ENCODE results near the gene CABCOCO1. TPM values are rescaled to one million over a fixed set of nuclear protein-coding genes. Genes with fewer than 3 reads are reported as not detected.

CABCOCO1 gene
- total and polyA plus RNA-seq, 9 of the 15 experiments (the other 6 are each of a cell fraction or from before 2014, with no cell fraction given) = 0.04 TPM; not detected in 8

DNA sequence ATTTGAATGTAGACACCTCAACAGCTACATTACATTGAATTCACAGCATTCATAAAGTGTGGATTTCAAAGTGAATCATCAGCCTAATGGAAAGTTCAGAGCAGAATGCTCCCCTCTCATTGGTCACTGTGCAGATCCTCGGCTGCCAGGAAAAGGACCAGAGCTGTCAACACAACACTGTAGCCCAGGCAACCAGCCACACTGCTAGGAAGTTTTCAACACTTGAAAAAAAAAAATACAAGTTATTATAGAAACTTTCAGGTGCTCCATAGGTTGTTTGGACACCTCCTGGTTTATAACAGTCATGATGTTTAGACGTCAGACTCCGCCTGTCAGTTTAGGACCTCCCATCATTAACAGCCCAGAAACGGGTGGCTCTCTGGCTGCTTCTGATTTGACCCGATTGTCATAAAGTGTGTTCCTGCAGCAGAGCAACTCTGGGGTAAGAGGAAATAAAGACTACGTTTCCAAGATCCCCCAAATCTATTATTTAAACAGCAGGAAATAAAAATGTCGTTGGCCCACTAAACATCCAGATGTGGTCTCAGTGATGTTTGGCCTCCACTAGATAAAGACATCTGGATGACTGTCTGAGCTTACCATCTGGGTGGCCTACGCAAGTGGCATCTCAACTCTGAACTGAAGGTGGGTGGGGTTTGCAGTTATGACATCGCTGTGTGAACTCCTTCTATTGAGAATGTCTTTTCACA is 117.4 kb downstream of the CABCOCO1 start:
- BruUV-seq (replicated peaks) = no TSS peak
- peak overlapping the region; percentile 49 for H3K4me2 ChIP-seq (ENCODE audit: insufficient read depth, low read length)
- H3K36me3 ChIP-seq (ENCODE audit: control insufficient read depth, insufficient read depth, low read length) = no peaks in the 10 kb centered on the region; the same call in 2 of the 3 replicates
- H3K9me1 ChIP-seq (ENCODE audit: control insufficient read depth, insufficient read depth, low read length) = no peaks in the 10 kb centered on the region
- WGBS (ENCODE audit: insufficient coverage, low coverage, missing lambda C conversion rate) = 2% methylated on average over 9 of the region's 9 CpGs
- H3K9me3 ChIP-seq (replicated peaks; ENCODE audit: control insufficient read depth, insufficient read depth, low read depth, low read length) = no peaks in the 10 kb centered on the region
- H4K20me1 ChIP-seq (replicated peaks; ENCODE audit: control insufficient read depth, insufficient read depth, low read length) = no peaks in the 10 kb centered on the region
- intact Hi-C loops (cut with micrococcal nuclease) (loop anchor here (1.0 to 5.0 kb wide), 2 partner anchors 15 to 52 kb away; no protein-coding TSS in a partner anchor), in situ Hi-C loops (cut with MboI) (no loop called here)
- H3K9ac ChIP-seq (ENCODE audit: insufficient read depth in 1 of 2, low read depth in 2 of 2, low read length in 2 of 2) = peak overlapping the region in 1 of 2 experiments; percentile 42; a peak in 2 of 4 replicates
- ChIA-PET CTCF (ENCODE audit: low intra/inter-chr PET ratio) (no interaction called here), POLR2A (interaction anchor here (0.8 to 10.5 kb wide), 3 partner anchors 9 to 98 kb away, joined by 3 to 80 read pairs (median 3); no protein-coding TSS in a partner anchor)
- H3K4me1 ChIP-seq (replicated peaks in 1 of 2; ENCODE audit: control insufficient read depth in 2 of 2, insufficient read depth in 2 of 2, low read length in 2 of 2) = peaks cover 5 to 72% of the 10 kb centered on the region in 2 experiments
- no peak overlapping the region for H3K4me3 ChIP-seq
- no peaks in the 10 kb centered on the region for H3K79me2 ChIP-seq (ENCODE audit: control insufficient read depth, insufficient read depth, low read length)
- peak; percentile 73 for ATAC-seq
- DNase-seq (ENCODE audit: extremely low read depth in 1 of 4, low spot score in 3 of 4) = peak; percentile 79 to 93 (median 80)
- H2AFZ ChIP-seq (ENCODE audit: low read depth, low read length) = peak overlapping the region; percentile 79
- peak; percentile 90 for FAIRE-seq
- no peaks in the 10 kb centered on the region for H3K27me3 ChIP-seq (ENCODE audit: control insufficient read depth in 2 of 2, insufficient read depth in 2 of 2, low read length in 2 of 2)
- peak overlapping the region; percentile 74 for H3K27ac ChIP-seq (ENCODE audit: extremely low read depth, low read depth, low read length)
- TF ChIP-seq TAL1 (IDR thresholded peaks at IDR 0.05) (peak; percentile 93), ZNF384 (IDR thresholded peaks at IDR 0.05; ENCODE audit: low read depth, low read length) (peak; percentile 73; the same call in 1 of the 2 replicates), TAF9B (IDR thresholded peaks at IDR 0.05; ENCODE audit: partially characterized antibody) (peak; percentile 46), MTA3 (IDR thresholded peaks at IDR 0.05; ENCODE audit: borderline replicate concordance) (0 out of 2 replicates have a peak, but pooled peaks have one; percentile 68), STAT5A (IDR thresholded peaks at IDR 0.05; ENCODE audit: borderline replicate concordance, low read length) (peak; percentile 96), NCOA1 (IDR thresholded peaks at IDR 0.05; ENCODE audit: low read depth) (peak; percentile 73; the same call in 1 of the 2 replicates), ZC3H4 (CRISPR knock-in tag; IDR thresholded peaks at IDR 0.05; ENCODE audit: borderline replicate concordance) (no peak), JUND (IDR thresholded peaks at IDR 0.05; ENCODE audit: borderline replicate concordance, low read depth, low read length) (peak; percentile 25; the same call in 1 of the 2 replicates), JUND (tag; IDR thresholded peaks at IDR 0.05; ENCODE audit: borderline replicate concordance, low read depth, low read length) (no peak; the same call in 2 of the 3 replicates), XRCC3 (IDR thresholded peaks at IDR 0.05) (0 out of 2 replicates have a peak, but pooled peaks have one; percentile 17), EP400 (IDR thresholded peaks at IDR 0.05) (0 out of 2 replicates have a peak, but pooled peaks have one; percentile 27), POLR2AphosphoS5 (IDR thresholded peaks at IDR 0.05; ENCODE audit: control insufficient read depth, insufficient read depth, low read depth, low read length) (peak; percentile 99), NBN (IDR thresholded peaks at IDR 0.05; ENCODE audit: low read depth) (peak; percentile 24; the same call in 1 of the 2 replicates), TARDBP (IDR thresholded peaks at IDR 0.05) (peak; percentile 31; the same call in 1 of the 2 replicates)
- TF ChIP-seq, protein P1, sequence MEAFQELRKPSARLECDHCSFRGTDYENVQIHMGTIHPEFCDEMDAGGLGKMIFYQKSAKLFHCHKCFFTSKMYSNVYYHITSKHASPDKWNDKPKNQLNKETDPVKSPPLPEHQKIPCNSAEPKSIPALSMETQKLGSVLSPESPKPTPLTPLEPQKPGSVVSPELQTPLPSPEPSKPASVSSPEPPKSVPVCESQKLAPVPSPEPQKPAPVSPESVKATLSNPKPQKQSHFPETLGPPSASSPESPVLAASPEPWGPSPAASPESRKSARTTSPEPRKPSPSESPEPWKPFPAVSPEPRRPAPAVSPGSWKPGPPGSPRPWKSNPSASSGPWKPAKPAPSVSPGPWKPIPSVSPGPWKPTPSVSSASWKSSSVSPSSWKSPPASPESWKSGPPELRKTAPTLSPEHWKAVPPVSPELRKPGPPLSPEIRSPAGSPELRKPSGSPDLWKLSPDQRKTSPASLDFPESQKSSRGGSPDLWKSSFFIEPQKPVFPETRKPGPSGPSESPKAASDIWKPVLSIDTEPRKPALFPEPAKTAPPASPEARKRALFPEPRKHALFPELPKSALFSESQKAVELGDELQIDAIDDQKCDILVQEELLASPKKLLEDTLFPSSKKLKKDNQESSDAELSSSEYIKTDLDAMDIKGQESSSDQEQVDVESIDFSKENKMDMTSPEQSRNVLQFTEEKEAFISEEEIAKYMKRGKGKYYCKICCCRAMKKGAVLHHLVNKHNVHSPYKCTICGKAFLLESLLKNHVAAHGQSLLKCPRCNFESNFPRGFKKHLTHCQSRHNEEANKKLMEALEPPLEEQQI (IDR thresholded peaks at IDR 0.05) = peak; percentile 32; the same call in 1 of the 2 replicates
- TF ChIP-seq, protein P2, sequence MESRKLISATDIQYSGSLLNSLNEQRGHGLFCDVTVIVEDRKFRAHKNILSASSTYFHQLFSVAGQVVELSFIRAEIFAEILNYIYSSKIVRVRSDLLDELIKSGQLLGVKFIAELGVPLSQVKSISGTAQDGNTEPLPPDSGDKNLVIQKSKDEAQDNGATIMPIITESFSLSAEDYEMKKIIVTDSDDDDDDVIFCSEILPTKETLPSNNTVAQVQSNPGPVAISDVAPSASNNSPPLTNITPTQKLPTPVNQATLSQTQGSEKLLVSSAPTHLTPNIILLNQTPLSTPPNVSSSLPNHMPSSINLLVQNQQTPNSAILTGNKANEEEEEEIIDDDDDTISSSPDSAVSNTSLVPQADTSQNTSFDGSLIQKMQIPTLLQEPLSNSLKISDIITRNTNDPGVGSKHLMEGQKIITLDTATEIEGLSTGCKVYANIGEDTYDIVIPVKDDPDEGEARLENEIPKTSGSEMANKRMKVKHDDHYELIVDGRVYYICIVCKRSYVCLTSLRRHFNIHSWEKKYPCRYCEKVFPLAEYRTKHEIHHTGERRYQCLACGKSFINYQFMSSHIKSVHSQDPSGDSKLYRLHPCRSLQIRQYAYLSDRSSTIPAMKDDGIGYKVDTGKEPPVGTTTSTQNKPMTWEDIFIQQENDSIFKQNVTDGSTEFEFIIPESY (CRISPR knock-in tag; IDR thresholded peaks at IDR 0.05) = no peak
- TF ChIP-seq, protein P3, sequence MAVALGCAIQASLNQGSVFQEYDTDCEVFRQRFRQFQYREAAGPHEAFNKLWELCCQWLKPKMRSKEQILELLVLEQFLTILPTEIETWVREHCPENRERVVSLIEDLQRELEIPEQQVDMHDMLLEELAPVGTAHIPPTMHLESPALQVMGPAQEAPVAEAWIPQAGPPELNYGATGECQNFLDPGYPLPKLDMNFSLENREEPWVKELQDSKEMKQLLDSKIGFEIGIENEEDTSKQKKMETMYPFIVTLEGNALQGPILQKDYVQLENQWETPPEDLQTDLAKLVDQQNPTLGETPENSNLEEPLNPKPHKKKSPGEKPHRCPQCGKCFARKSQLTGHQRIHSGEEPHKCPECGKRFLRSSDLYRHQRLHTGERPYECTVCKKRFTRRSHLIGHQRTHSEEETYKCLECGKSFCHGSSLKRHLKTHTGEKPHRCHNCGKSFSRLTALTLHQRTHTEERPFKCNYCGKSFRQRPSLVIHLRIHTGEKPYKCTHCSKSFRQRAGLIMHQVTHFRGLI (CRISPR knock-in tag; IDR thresholded peaks at IDR 0.05) = no peak

Data from K562 (cell line).